Mammary epithelial cell (primary cell): Measurements from ENCODE around the gene BACH2.

Experiments used
- CTCF ChIP-seq, 2 donors: IDR thresholded peaks in 1 of 2; conservative IDR thresholded peaks in 1 of 2; 2 replicates each; pipeline ENCODE4 v1.5.1; 2011 to 2012; ENCODE audit warnings: inconsistent platforms in 2 of 2, low read length in 2 of 2, mild to moderate bottlenecking in 2 of 2, control low read depth in 1 of 2, low read depth in 1 of 2; ENCODE audit not compliant: insufficient read depth in 1 of 2; ENCODE audit errors: extremely low read depth in 1 of 2
- EZH2 ChIP-seq: IDR thresholded peaks from 2 replicates; pipeline ENCODE4 v1.6.1; 2012; ENCODE audit warnings: low read length, inconsistent platforms, borderline replicate concordance

GRCh38 chr6:89978749-89979145 is 317.9 kb downstream of the BACH2 start:
- TF ChIP-seq CTCF (conservative IDR thresholded peaks at IDR 0.05 in 1 of 2, IDR thresholded peaks at IDR 0.05 in 1 of 2; ENCODE audit: extremely low read depth in 1 of 2, insufficient read depth in 1 of 2, low read depth in 1 of 2, low read length in 2 of 2) (no peak), EZH2 (no peak)
